Muscle of leg (tissue), 11 donors: ENCODE measurements around the gene PSMD1. TPM values are rescaled to one million over a fixed set of nuclear protein-coding genes. Genes with fewer than 3 reads are reported as not detected.
A peak's percentile ranks its signal among the peaks of the same experiment; 100 is the strongest.
"Not testable (repeated sequence)": the region's sequence is repeated elsewhere in the genome, so short reads cannot be mapped to it uniquely, and the experiment has no call there.

ENCODE experiments used
- DNase-seq: peaks from one replicate; pipeline ENCODE4 v3.0.0; 2013
- H3K27ac ChIP-seq: one replicate; pipeline ENCODE4 v1.5.1; 2013; ENCODE audit warnings: mild to moderate bottlenecking, low read length, control low read depth
- H3K27me3 ChIP-seq: one replicate; pipeline ENCODE4 v1.6.1; 2013; ENCODE audit warnings: low read length; ENCODE audit not compliant: control insufficient read depth, insufficient read depth
- H3K36me3 ChIP-seq: one replicate; pipeline ENCODE4 v1.6.1; 2013; ENCODE audit warnings: low read length; ENCODE audit not compliant: control insufficient read depth, insufficient read depth
- H3K4me1 ChIP-seq: one replicate; pipeline ENCODE4 v1.6.1; 2013; ENCODE audit warnings: low read length; ENCODE audit not compliant: control insufficient read depth, insufficient read depth
- H3K4me3 ChIP-seq: one replicate; pipeline ENCODE4 v1.5.1; 2013; ENCODE audit warnings: low read length, control low read depth
- H3K9me3 ChIP-seq: replicated peaks from 2 replicates; pipeline ENCODE4 v1.6.1; 2013; ENCODE audit warnings: low read depth, low read length; ENCODE audit not compliant: control insufficient read depth
- WGBS: methylation state at CpG from one replicate; pipeline ENCODE4 v1.1.5; 2013; ENCODE audit warnings: missing lambda C conversion rate; ENCODE audit not compliant: insufficient coverage; 5-methylcytosine and 5-hydroxymethylcytosine counted together
- polyA plus RNA-seq, 8 donors: library from polyadenylated mRNA; unstranded; fragments of 120-200 nt; gene quantifications; one replicate each; pipeline versions ENCODE4 v1.2.1 to v1.2.3, GENCODE V29; 2013; ENCODE audit warnings: inconsistent platforms in 1 of 8, low replicate concordance in 1 of 8; ENCODE audit not compliant: insufficient read length in 8 of 8, insufficient read depth in 1 of 8
- total RNA-seq: library from RNA; stranded (reverse); fragments of 120-200 nt; gene quantifications from one replicate; pipeline ENCODE4 v1.2.4, GENCODE V29; 2013

Gene PSMD1
- total and polyA plus RNA-seq, 9 donors, result 69.1 to 83.4 (median 77.4) TPM

- not testable (repeated sequence) for DNase-seq, H3K4me3 ChIP-seq, H3K27ac ChIP-seq, H3K4me1 ChIP-seq, H3K36me3 ChIP-seq, H3K9me3 ChIP-seq, H3K27me3 ChIP-seq
- WGBS, result 87% methylated on average over 4 of the region's 5 CpGs
Observed at GRCh38 chr2:231178805-231179204, 122.1 kb downstream of the PSMD1 start.

GRCh38 chr2:231181860-231182512 lies 125.3 kb downstream of the PSMD1 start:
- Histone ChIP-seq H3K4me3 (no peak overlapping the region), H3K27me3 (no peaks in the 10 kb centered on the region), H3K9me3 (no peaks in the 10 kb centered on the region), H3K36me3 (no peaks in the 10 kb centered on the region), H3K27ac (no peak overlapping the region), H3K4me1 (no peaks in the 10 kb centered on the region)
- WGBS, result 84% methylated on average over 6 of the region's 12 CpGs
- DNase-seq, result peak; percentile 58

- DNase-seq, result no peak
- Histone ChIP-seq H3K4me3 (no peak overlapping the region), H3K4me1 (no peaks in the 10 kb centered on the region), H3K36me3 (no peaks in the 10 kb centered on the region), H3K27ac (no peak overlapping the region), H3K27me3 (no peaks in the 10 kb centered on the region), H3K9me3 (no peaks in the 10 kb centered on the region)
- WGBS, result 74% methylated on average over 5 of the region's 8 CpGs
Observed at GRCh38 chr2:231182513-231182899, 125.8 kb downstream of the PSMD1 start.

- Histone ChIP-seq H3K4me3 (no peak overlapping the region), H3K4me1 (no peaks in the 10 kb centered on the region), H3K27me3 (no peaks in the 10 kb centered on the region), H3K27ac (no peak overlapping the region), H3K9me3 (no peaks in the 10 kb centered on the region), H3K36me3 (no peaks in the 10 kb centered on the region)
- 98% methylated on average over 6 of the region's 8 CpGs for WGBS
- DNase-seq, result no peak
Observed at GRCh38 chr2:231183851-231184250, 127.2 kb downstream of the PSMD1 start.

- 86% methylated on average over 2 of the region's 4 CpGs for WGBS
- no peaks in the 10 kb centered on the region for H3K36me3 ChIP-seq
- H3K27ac ChIP-seq, result no peak overlapping the region
- no peak for DNase-seq
- no peaks in the 10 kb centered on the region for H3K9me3 ChIP-seq
- no peaks in the 10 kb centered on the region for H3K4me1 ChIP-seq
- peaks cover 2% of the 10 kb centered on the region for H3K27me3 ChIP-seq
- H3K4me3 ChIP-seq, result no peak overlapping the region
Observed at GRCh38 chr2:231184319-231184718, 127.7 kb downstream of the PSMD1 start.

- no peak overlapping the region for H3K27ac ChIP-seq
Observed at GRCh38 chr2:231185050-231185725, 128.5 kb downstream of the PSMD1 start.

GRCh38 chr2:231185886-231186285 lies 129.2 kb downstream of the PSMD1 start:
- DNase-seq, result no peak
- Histone ChIP-seq H3K27me3 (peaks cover 15% of the 10 kb centered on the region), H3K4me1 (peaks cover 7% of the 10 kb centered on the region), H3K27ac (no peak overlapping the region), H3K36me3 (no peaks in the 10 kb centered on the region), H3K9me3 (no peaks in the 10 kb centered on the region), H3K4me3 (no peak overlapping the region)
- WGBS, result 84% methylated on average over 3 of the region's 4 CpGs

More at GRCh38 chr2:231185050-231185725, 128.5 kb downstream of the PSMD1 start:
- Histone ChIP-seq H3K27me3 (peaks cover 8% of the 10 kb centered on the region), H3K4me1 (peaks cover under 1% of the 10 kb centered on the region), H3K4me3 (no peak overlapping the region), H3K9me3 (no peaks in the 10 kb centered on the region), H3K36me3 (no peaks in the 10 kb centered on the region)
- DNase-seq, result no peak
- 66% methylated on average over 5 of the region's 11 CpGs for WGBS

- no peak for DNase-seq
- H3K27me3 ChIP-seq, result peaks cover 17% of the 10 kb centered on the region
- H3K4me1 ChIP-seq, result peaks cover 9% of the 10 kb centered on the region
- H3K4me3 ChIP-seq, result no peak overlapping the region
- H3K27ac ChIP-seq, result no peak overlapping the region
- WGBS, result 73% methylated on average over 4 of the region's 7 CpGs
- no peaks in the 10 kb centered on the region for H3K36me3 ChIP-seq
- no peaks in the 10 kb centered on the region for H3K9me3 ChIP-seq
Observed at GRCh38 chr2:231186325-231186724, 129.7 kb downstream of the PSMD1 start.

- Histone ChIP-seq H3K27ac (no peak overlapping the region), H3K4me1 (peaks cover 17% of the 10 kb centered on the region)
Observed at GRCh38 chr2:231187736-231188505, 131.3 kb downstream of the PSMD1 start.

GRCh38 chr2:231188506-231189170 lies 132.0 kb downstream of the PSMD1 start:
- 85% methylated on average over 2 of the region's 6 CpGs for WGBS
- Histone ChIP-seq H3K9me3 (no peaks in the 10 kb centered on the region), H3K36me3 (no peaks in the 10 kb centered on the region), H3K4me1 (peaks cover 17% of the 10 kb centered on the region), H3K4me3 (no peak overlapping the region), H3K27ac (no peak overlapping the region), H3K27me3 (peaks cover 20% of the 10 kb centered on the region)
- DNase-seq, result no peak

More at GRCh38 chr2:231187736-231188505, 131.3 kb downstream of the PSMD1 start:
- Histone ChIP-seq H3K9me3 (no peaks in the 10 kb centered on the region), H3K27me3 (peaks cover 20% of the 10 kb centered on the region), H3K4me3 (no peak overlapping the region), H3K36me3 (no peaks in the 10 kb centered on the region)
- DNase-seq, result no peak
- no CpG with 5 or more reads among the region's 18 CpGs for WGBS
